ENCODE results near the gene SYNE3.

The SYNE3 gene

DNA sequence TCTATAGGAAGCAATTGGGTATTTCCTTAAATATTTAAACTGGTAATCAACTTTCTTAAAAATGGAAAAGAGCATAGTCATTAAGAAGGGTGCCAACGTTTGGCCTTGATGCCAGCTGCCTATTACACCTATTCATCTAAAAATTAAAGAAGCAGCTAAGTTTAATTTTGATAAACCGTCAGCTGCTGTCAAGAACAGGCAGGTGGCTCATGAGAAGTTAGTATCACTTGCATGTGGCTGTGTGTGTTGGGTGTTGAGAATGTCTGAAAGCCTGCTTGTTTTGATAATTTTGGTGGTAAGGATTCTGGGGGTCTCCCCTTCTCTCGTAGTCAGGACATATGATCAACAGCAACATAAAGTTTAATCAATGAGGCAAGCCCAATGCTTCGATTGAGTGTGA is 24.9 kb upstream of the SYNE3 start:
- TF ChIP-seq, protein P1, sequence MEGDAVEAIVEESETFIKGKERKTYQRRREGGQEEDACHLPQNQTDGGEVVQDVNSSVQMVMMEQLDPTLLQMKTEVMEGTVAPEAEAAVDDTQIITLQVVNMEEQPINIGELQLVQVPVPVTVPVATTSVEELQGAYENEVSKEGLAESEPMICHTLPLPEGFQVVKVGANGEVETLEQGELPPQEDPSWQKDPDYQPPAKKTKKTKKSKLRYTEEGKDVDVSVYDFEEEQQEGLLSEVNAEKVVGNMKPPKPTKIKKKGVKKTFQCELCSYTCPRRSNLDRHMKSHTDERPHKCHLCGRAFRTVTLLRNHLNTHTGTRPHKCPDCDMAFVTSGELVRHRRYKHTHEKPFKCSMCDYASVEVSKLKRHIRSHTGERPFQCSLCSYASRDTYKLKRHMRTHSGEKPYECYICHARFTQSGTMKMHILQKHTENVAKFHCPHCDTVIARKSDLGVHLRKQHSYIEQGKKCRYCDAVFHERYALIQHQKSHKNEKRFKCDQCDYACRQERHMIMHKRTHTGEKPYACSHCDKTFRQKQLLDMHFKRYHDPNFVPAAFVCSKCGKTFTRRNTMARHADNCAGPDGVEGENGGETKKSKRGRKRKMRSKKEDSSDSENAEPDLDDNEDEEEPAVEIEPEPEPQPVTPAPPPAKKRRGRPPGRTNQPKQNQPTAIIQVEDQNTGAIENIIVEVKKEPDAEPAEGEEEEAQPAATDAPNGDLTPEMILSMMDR (IDR thresholded peaks at IDR 0.05; ENCODE audit: low read depth, low read length), result no peak
- DNase-seq (ENCODE audit: extremely low read depth, low read depth), result no peak

DNA sequence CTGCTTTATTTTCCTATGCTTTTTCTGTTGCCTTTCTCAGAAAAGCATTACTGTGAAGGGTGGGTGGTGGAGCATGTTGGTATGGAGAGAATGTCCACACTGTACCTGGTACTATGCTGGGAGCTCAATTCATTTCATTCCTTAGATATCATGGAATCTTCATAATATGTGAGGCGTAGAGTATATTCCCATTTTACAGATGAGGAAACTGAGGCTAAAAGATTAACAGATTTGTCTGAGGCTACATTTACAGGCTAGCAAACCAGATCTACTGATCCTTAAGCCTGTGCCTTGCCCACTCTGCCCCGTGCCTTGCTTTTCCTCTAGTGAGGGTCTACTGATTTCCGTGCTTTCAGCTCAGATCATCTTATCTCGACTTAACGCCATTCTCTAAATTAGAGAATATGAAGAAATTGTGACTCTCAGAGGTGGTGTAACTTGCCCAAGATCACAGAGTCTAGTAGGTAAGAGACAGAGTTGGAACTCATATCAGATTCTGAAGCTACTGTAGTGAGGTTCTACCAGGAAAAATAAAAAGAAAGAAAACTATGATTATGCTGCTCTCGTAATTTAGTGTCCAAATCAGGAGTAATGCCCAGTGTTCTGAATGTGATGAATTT is 23.9 kb upstream of the SYNE3 start:
- TF ChIP-seq, protein P1 (IDR thresholded peaks at IDR 0.05; ENCODE audit: low read depth, low read length), result no peak
- DNase-seq (ENCODE audit: extremely low read depth, low read depth), result no peak

DNA sequence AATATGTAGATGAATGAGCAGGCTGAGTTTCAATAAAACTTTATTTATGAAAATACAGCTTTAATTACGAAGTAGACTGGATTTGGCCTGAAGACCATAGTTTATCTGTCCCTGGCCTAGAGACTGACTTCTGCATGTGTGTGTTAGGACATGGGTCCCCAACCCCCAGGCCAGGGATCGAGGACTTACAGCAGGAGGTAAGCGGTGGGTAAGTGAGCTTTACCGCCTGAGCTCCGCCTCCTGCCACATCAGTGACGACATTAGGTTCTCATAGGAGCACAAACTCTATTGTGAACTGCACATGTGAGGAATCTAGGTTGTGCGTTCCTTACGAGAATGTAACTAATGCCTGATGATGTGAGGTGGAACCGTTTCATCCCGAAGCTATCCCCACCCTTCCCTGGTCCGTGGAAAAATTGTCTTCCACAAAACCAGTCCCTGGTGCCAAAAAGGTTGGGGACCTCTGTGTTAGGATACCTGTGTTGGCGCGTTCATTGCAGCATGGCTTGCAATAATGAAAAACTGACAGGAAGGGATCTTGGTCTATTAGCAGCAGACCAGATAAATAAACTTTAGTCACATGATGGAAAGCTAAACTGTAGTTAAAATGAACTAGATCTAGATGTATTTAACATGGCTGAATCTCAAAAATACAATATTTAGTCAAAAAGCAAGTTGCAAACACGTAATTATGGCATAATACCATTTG is 22.5 kb upstream of the SYNE3 start:
- no peak for DNase-seq (ENCODE audit: extremely low read depth, low read depth)
- TF ChIP-seq, protein P1 (IDR thresholded peaks at IDR 0.05; ENCODE audit: low read depth, low read length), result no peak

DNA sequence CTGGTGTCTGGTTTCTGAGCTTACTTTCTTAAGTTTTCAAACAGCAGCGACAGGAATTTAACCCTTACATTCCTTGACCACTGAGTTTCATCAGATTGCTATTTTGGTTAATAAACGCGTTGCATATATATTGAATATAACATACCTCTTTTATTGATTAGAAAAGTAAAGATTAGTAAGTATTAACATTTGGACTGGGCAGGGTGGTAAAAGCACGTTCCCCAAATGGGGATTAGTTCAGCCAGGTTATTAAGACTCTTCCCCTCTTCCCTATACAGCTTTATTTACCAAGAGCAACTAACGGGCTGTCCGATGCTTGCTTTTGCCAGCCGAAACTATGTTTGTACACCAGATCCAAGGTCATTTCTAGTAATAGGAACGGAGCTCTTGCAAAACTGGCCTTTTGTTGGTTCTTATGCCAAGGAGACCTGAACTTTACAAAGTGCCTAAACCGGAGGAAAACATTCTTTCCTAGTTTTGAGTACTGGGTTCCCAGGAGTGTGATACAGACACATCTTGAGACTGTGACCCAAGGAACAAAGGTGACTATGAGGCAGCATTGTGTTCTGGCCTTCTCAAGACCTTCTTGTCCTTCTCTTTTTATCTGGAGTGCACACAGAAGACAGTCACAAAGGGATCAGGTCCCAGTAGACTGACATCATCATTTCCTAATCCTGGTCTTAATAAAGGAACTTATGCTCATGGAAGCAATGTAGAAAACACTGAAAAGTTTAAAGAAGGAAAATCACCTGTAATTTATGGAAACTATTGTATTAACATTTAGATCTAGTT is 21.0 kb upstream of the SYNE3 start:
- TF ChIP-seq, protein P1 (IDR thresholded peaks at IDR 0.05; ENCODE audit: low read depth, low read length), result no peak
- DNase-seq (ENCODE audit: extremely low read depth, low read depth), result no peak

DNA sequence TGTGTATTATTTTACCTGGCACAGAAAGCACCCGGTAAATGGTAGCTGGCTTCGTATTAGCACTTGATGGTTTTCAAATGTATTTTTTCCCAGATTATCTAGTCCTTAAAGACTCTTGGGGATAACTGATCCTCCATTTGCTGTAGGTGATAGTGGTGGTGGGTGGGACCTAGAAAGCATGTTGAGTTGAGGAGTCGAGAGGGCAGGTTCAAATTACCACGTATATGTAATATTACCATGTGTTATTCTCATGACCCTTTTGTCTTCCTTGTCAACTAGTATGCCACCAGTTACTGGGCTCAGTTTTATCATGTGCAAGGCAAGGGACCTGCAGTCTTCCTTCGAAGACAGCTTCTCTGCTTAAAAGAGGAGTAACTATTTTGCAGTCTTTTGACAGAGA is 20.2 kb upstream of the SYNE3 start:
- no peak for DNase-seq (ENCODE audit: extremely low read depth, low read depth)
- TF ChIP-seq, protein P1 (IDR thresholded peaks at IDR 0.05; ENCODE audit: low read depth, low read length), result no peak

DNA sequence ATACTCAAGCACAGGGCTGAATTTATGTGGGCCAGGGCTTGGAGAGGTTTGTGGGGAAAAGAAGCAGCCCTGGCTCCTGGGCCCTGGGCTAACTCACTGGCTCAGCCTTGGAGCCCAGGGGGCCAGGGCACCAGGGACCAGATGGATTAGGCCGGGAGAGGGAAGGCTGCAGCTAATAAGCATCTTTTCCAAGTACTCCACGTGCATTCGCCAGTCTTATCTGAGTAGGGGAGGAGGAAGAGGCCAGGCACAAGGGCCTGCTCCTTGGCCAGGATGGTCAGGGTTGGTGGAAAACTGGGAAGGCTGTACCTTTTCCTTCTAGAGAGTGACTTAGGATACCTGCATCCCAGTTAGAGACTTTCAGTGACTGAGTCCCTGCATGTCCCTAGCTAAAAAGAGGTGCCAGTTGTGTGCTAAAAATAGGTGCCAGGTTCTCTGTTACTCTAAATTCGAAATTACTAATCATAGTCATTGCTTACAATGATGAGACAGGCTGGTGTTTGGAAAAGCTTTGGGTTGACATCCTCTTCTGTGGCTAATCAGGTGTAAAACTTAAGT is 19.7 kb upstream of the SYNE3 start:
- DNase-seq (ENCODE audit: extremely low read depth, low read depth), result no peak
- TF ChIP-seq, protein P1 (IDR thresholded peaks at IDR 0.05; ENCODE audit: low read depth, low read length), result no peak
